Endothelial cell of umbilical vein (primary cell): ENCODE data around the gene FBXW4. TPM values are rescaled to one million over a fixed set of nuclear protein-coding genes. Genes with fewer than 3 reads are reported as not detected.

Experiments used
- BruUV-seq: library from RNA; stranded (reverse); fragments of 400-500 nt; replicated peaks from 2 replicates; lab custom pipeline; 2021; lab: Mats Ljungman, UMichigan
- CTCF ChIA-PET: fragments of 300-600, 350-600 bp; sonication (Branson Sonifier 250); formaldehyde crosslinking; loops from one replicate; lab custom pipeline; 2021; ENCODE audit warnings: antibody characterized with exemption, inconsistent platforms; lab: Charles Lee
- POLR2A ChIA-PET: fragments of 300-600, 350-600 bp; sonication (Branson Sonifier 250); formaldehyde crosslinking; loops from one replicate; lab custom pipeline; 2021; ENCODE audit warnings: antibody characterized with exemption, inconsistent platforms; lab: Charles Lee
- DNase-seq: peaks from one replicate; pipeline ENCODE4 v3.0.0-alpha.2; 2011; ENCODE audit warnings: low read depth, low spot score
- FAIRE-seq: peaks from 2 replicates; lab custom pipeline; 2011; peaks lifted over from hg19 to GRCh38; lab: Jason Lieb, UNC
- H2AFZ ChIP-seq: 2 replicates; pipeline ENCODE4 v1.6.0; 2012; ENCODE audit warnings: low read depth, low read length, control low read depth, inconsistent platforms
- H3K27ac ChIP-seq: 2 replicates; pipeline ENCODE4 v1.5.1; 2011; ENCODE audit warnings: low read depth, mild to moderate bottlenecking, control low read depth, low read length, moderate library complexity; ENCODE audit not compliant: insufficient read depth
- H3K27me3 ChIP-seq, 2 experiments: 2 replicates each; pipeline versions ENCODE4 v1.6.0 to v1.6.1; 2011; ENCODE audit warnings: low read length in 2 of 2, mixed read lengths in 1 of 2; ENCODE audit not compliant: control insufficient read depth in 2 of 2, insufficient read depth in 2 of 2
- H3K36me3 ChIP-seq, 2 experiments: 2 replicates in 1 of 2; 3 replicates in 1 of 2; pipeline ENCODE4 v1.5.1; 2011; ENCODE audit warnings: low read length in 2 of 2, mild to moderate bottlenecking in 1 of 2, moderate library complexity in 1 of 2; ENCODE audit not compliant: control insufficient read depth in 2 of 2, insufficient read depth in 2 of 2; ENCODE audit errors: extremely low read depth in 1 of 2
- H3K4me1 ChIP-seq: 3 replicates; pipeline ENCODE4 v1.5.1; 2011; ENCODE audit warnings: mild to moderate bottlenecking, low read length; ENCODE audit not compliant: control insufficient read depth, insufficient read depth; ENCODE audit errors: extremely low read depth
- H3K4me2 ChIP-seq: 2 replicates; pipeline ENCODE4 v1.6.1; 2011; ENCODE audit warnings: low read length, control low read depth, mixed read lengths; ENCODE audit not compliant: insufficient read depth
- H3K4me3 ChIP-seq, 3 experiments: fragments of 200-600 bp in 1 of 3; sonication (generic), shearing (Covaris generic) in 1 of 3; replicated peaks in 1 of 3; 2 replicates each; pipeline ENCODE4 v1.5.1; 2011 to 2016; ENCODE audit warnings: control low read depth in 3 of 3, low read length in 3 of 3, mild to moderate bottlenecking in 2 of 3, inconsistent platforms in 1 of 3, low read depth in 1 of 3, moderate library complexity in 1 of 3; ENCODE audit not compliant: insufficient read depth in 1 of 3
- H3K79me2 ChIP-seq: 2 replicates; pipeline ENCODE4 v1.6.0; 2012; ENCODE audit warnings: low read length, inconsistent platforms; ENCODE audit not compliant: control insufficient read depth, insufficient read depth
- H3K9ac ChIP-seq: replicated peaks from 2 replicates; pipeline ENCODE3; 2011; ENCODE audit warnings: low read length, control low read depth; ENCODE audit not compliant: insufficient read depth; ENCODE audit errors: extremely low read depth
- H3K9me1 ChIP-seq: replicated peaks from 3 replicates; pipeline ENCODE4 v1.6.0; 2011; ENCODE audit warnings: mild to moderate bottlenecking, low read length; ENCODE audit not compliant: control insufficient read depth, insufficient read depth; ENCODE audit errors: extremely low read depth
- H3K9me3 ChIP-seq: replicated peaks from 2 replicates; pipeline ENCODE4 v1.5.1; 2012; ENCODE audit warnings: low read length, inconsistent platforms; ENCODE audit not compliant: control insufficient read depth, insufficient read depth
- H4K20me1 ChIP-seq: replicated peaks from 2 replicates; pipeline ENCODE3; 2011; ENCODE audit warnings: mild to moderate bottlenecking, low read length; ENCODE audit not compliant: control insufficient read depth, insufficient read depth; ENCODE audit errors: extremely low read depth
- EZH2 ChIP-seq: IDR thresholded peaks from 2 replicates; pipeline ENCODE4 v1.6.1; 2012; ENCODE audit warnings: borderline replicate concordance, low read depth, mild to moderate bottlenecking, moderate library complexity, low read length, inconsistent platforms; ENCODE audit not compliant: severe bottlenecking
- FOS ChIP-seq: IDR thresholded peaks from 2 replicates; pipeline ENCODE4 v1.6.1; 2011; ENCODE audit warnings: mild to moderate bottlenecking, low read length, moderate library complexity, borderline replicate concordance; ENCODE audit not compliant: insufficient read depth
- GATA2 ChIP-seq: IDR thresholded peaks from 2 replicates; pipeline ENCODE4 v1.7.0; 2011; ENCODE audit warnings: low read depth, mild to moderate bottlenecking, moderate library complexity, mixed read lengths, low read length; ENCODE audit not compliant: insufficient read length, insufficient read depth
- JUN ChIP-seq: IDR thresholded peaks from 2 replicates; pipeline ENCODE4 v1.6.1; 2011; ENCODE audit warnings: borderline replicate concordance, low read depth; ENCODE audit not compliant: insufficient read length, insufficient read depth
- MAX ChIP-seq: IDR thresholded peaks from 2 replicates; pipeline ENCODE4 v1.6.1; 2011; ENCODE audit not compliant: insufficient read depth, insufficient read length
- MYC ChIP-seq: IDR thresholded peaks from one replicate; pipeline ENCODE4 v1.6.1; 2011; ENCODE audit warnings: mild to moderate bottlenecking, low read depth, low read length
- POLR2A ChIP-seq: IDR thresholded peaks from 2 replicates; pipeline ENCODE4 v1.6.1; 2012; ENCODE audit warnings: low read depth, mild to moderate bottlenecking, control low read depth, low read length
- POLR2AphosphoS5 ChIP-seq: IDR thresholded peaks from 2 replicates; pipeline ENCODE4 v1.6.1; 2012; ENCODE audit warnings: low read depth, mild to moderate bottlenecking, control low read depth, low read length, moderate library complexity; ENCODE audit not compliant: insufficient read depth
- dilution Hi-C: fragments of 300-500 bp; cut with MboI; formaldehyde crosslinking; loops from one replicate; pipeline ENCODE4 v1.15.0; 2019; ENCODE audit warnings: low sequenced_read_pairs; ENCODE audit not compliant: extremely low pct_ligation_motif_present
- intact Hi-C: fragments of 100-400 bp; cut with micrococcal nuclease; formaldehyde crosslinking; loops from one replicate; pipeline ENCODE4 v1.10.0; 2022
- polyA plus RNA-seq, 4 experiments: library from polyadenylated mRNA; depleted of rRNA in 3 of 4; stranded (reverse) in 3 of 4; unstranded in 1 of 4; fragments of >200 nt; gene quantifications; 2 replicates each; pipeline versions ENCODE4 v1.2.1 to v1.2.3, GENCODE V29; 2011 to 2012; ENCODE audit warnings: missing spikeins in 1 of 4
- total RNA-seq: library from RNA; stranded (reverse); gene quantifications from 2 replicates; pipeline ENCODE4 v1.2.3, GENCODE V29; 2021
- TF ChIP-seq, protein P1 (sequence below), 2 donors: IDR thresholded peaks; 1 replicate in 1 of 2; 2 replicates in 1 of 2; pipeline ENCODE4 v1.5.1; 2011; ENCODE audit warnings: low read length in 2 of 2, mild to moderate bottlenecking in 2 of 2, moderate library complexity in 2 of 2, control low read depth in 1 of 2, inconsistent platforms in 1 of 2, low read depth in 1 of 2; ENCODE audit not compliant: insufficient read depth in 1 of 2; ENCODE audit errors: extremely low read depth in 1 of 2

FBXW4 gene
- total and polyA plus RNA-seq, 2 donors (not counting 3 experiments of a cell fraction or from before 2014, with no cell fraction given), result 20.8 to 21.1 TPM

DNA sequence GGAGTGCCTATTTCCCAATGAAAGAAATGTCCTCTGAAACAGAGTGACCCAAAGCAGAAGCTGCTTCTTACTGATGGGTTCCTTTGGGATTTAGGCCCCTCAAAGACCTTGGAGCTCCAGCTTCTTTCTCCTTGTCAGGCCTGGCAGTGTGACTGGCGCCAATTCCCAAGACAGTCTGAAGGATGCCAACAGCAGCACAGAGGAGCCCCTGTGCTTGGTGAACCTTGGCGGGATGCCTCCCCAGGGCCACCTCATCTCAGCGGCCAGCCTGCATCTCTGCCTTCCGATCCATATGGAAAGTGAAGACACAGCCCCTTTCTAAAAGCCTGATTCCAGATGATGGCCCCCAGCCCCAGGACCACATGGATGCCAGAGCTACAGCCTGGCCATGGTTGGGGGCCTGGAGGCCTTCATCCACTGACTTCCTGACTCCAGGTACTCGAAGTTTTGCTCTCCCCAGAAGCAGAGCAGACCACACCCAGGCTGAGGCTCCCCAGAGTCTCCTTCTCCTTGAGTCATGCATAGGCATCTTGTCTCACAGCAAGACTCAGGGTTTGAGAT is 45.4 kb downstream of the FBXW4 start:
- Histone ChIP-seq H3K79me2 (no peaks in the 10 kb centered on the region), H3K27me3 (no peaks in the 10 kb centered on the region), H3K9ac (no peak overlapping the region), H3K4me1 (no peaks in the 10 kb centered on the region), H3K9me3 (no peaks in the 10 kb centered on the region), H3K4me2 (no peak overlapping the region), H3K9me1 (no peaks in the 10 kb centered on the region), H4K20me1 (no peaks in the 10 kb centered on the region), H2AFZ (no peak overlapping the region), H3K36me3 (peaks cover 0 to 2% of the 10 kb centered on the region in 2 experiments), H3K27ac (no peak overlapping the region), H3K4me3 (no peak overlapping the region)
- FAIRE-seq (no peak), DNase-seq (no peak)
- TF ChIP-seq POLR2AphosphoS5 (no peak), MYC (no peak), EZH2 (no peak), MAX (no peak), FOS (no peak), JUN (no peak), GATA2 (no peak), POLR2A (no peak)
- TF ChIP-seq, protein P1, sequence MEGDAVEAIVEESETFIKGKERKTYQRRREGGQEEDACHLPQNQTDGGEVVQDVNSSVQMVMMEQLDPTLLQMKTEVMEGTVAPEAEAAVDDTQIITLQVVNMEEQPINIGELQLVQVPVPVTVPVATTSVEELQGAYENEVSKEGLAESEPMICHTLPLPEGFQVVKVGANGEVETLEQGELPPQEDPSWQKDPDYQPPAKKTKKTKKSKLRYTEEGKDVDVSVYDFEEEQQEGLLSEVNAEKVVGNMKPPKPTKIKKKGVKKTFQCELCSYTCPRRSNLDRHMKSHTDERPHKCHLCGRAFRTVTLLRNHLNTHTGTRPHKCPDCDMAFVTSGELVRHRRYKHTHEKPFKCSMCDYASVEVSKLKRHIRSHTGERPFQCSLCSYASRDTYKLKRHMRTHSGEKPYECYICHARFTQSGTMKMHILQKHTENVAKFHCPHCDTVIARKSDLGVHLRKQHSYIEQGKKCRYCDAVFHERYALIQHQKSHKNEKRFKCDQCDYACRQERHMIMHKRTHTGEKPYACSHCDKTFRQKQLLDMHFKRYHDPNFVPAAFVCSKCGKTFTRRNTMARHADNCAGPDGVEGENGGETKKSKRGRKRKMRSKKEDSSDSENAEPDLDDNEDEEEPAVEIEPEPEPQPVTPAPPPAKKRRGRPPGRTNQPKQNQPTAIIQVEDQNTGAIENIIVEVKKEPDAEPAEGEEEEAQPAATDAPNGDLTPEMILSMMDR (IDR thresholded peaks at IDR 0.05; ENCODE audit: extremely low read depth in 1 of 2, insufficient read depth in 1 of 2, low read depth in 1 of 2, low read length in 2 of 2), result no peak
- CTCF ChIA-PET, result interaction anchor here (0.8 kb wide), 1 partner anchor 11 kb away, joined by 3 read pairs; no protein-coding TSS in a partner anchor
- dilution Hi-C loops (no loop called here), intact Hi-C loops (no loop called here)
- POLR2A ChIA-PET, result interaction anchor here (0.6 kb wide), 1 partner anchor 8 kb away, joined by 9 read pairs; no protein-coding TSS in a partner anchor
- no TSS peak for BruUV-seq
